ENCODE results near the gene ALDH1A1.

- TF ChIP-seq ESRRG (CRISPR knock-in tag; IDR thresholded peaks at IDR 0.05) (no peak), ZFP30 (CRISPR knock-in tag; IDR thresholded peaks at IDR 0.05) (no peak), PPARA (CRISPR knock-in tag; IDR thresholded peaks at IDR 0.05; ENCODE audit: borderline replicate concordance) (no peak), CREB5 (CRISPR knock-in tag; IDR thresholded peaks at IDR 0.05; ENCODE audit: low read depth) (no peak), GLIS3 (CRISPR knock-in tag; IDR thresholded peaks at IDR 0.05) (no peak)
Observed at GRCh38 chr9:72872718-72873117, 80.1 kb downstream of the ALDH1A1 start.
